NCI-H2196 (cell line): Measurements from ENCODE around the gene OR2T35.
"Not testable (repeated sequence)": the region's sequence is repeated elsewhere in the genome, so short reads cannot be mapped to it uniquely, and the experiment has no call there.

Experiments used
- DNase-seq: peaks from one replicate; lab custom pipeline; 2025; ENCODE audit not compliant: unreplicated experiment; lab: John Stamatoyannopoulos, UW

Gene OR2T35

DNA sequence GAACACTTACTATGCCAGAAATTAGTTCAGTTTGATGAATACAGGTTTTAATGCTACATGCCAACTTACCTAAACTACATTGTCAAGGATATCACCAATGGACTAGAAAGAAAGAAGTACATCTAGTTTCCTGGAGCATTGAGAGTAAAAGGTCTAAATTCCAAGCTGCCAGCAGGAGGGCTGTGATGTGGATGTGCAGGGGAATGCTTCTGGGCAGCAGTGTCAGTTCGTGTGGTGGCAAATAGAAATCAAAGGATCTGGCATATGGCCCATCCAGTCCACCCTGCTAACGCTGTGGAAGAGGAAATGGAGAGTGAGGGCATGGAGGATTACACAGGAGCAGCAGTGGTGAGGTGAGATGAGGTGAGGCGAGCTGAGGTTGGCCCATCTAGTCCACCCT is at the start of gene OR2T35:
OR2T35 (minus strand) TSS at position 101 of the 400 bp plus-strand sequence. CDS start 6,020 bp downstream, outside the sequence.
- not testable (repeated sequence) for DNase-seq

DNA sequence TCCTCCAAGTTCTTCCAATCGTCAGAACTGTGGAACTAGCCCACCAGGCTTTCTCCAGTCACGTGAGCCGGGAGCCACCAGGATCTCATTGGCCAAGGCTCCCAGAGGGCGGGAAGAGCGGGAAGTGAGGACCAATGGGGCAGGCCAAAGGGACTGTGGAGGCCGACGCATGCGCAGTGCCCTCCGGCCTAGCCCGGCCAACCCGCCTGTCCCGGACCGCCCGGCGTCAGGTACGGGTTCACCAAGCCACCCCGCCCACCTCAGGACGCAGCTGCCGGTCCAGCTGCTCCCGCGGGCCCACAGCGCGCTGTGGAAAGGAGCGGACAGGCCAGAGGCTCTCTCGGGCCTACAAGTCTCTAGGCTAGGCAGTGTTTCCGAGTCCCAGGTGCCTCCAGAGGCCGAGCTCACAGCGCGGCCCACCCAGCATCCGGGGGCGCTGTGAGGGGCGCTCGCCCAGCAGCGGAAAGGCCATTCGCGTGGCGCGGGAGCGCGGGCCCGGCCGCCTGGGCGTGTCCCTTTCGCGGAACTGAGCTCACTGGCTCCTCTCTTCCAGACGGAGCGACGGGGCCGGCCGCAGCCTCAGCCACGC is 46.6 kb upstream of the OR2T35 start:
- DNase-seq, result no peak

DNA sequence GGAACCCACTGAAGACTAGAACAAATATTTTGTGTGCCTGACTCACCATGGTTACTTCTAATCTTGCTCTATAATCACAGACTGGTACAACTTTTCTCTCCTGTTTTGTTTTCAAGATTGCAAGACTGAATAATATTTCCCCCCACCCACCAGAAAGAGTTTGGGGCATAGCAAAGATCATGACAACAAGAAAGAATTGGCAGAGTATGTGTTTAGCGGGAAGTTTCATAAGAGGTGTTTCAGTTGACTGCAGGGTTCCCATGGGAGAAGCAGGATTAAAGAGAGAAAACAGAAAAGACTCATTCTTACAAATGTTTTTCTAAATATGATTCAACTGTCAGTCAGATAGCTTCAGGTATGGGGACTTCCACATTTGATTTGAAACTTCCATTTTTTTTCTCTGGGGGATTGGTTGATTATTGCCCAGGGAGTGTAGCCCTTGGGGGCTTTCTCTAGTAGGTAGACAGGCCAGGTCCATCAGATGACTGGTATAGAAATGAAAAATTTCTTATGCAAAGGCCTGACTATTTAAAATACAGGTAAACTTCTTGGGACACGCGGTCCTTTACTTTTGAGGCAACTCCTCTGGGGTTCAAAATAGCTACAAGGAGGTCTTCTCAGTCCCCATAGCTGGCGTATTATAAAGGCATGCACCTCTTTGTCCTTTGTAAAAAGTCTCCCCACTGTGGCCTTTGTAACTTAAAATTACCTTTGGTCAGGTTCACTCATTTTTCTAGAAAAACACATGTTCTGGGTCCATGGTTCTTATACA is 43.6 kb upstream of the OR2T35 start:
- DNase-seq, result no peak

- no peak for DNase-seq
Observed at GRCh38 chr1:248686815-248687214, 41.7 kb upstream of the OR2T35 start.

- no peak for DNase-seq
Observed at GRCh38 chr1:248681651-248682050, 36.6 kb upstream of the OR2T35 start.

DNA sequence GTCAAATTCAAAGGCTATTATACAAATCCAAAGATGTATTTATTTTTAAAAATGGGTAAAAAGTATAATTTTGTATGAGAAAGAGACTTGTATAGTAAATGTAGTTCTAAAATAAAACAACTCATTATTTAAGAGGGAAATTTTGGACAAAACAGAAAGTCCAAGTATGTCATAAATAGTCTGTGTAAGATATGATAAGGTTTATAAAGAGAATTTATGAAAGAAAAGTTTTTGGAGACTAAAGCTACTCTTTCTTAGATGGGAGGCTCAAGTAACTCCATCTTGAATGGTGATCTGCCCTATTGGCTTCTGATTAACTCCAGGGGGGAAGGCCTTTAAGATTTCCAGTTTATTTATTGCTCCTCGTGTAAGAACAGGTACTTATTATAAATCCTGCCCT is 24.9 kb upstream of the OR2T35 start:
- DNase-seq, result no peak

- not testable (repeated sequence) for DNase-seq
Observed at GRCh38 chr1:248663453-248664328, 18.6 kb upstream of the OR2T35 start.

GRCh38 chr1:248656797-248657196 is 11.7 kb upstream of the OR2T35 start:
- DNase-seq, result not testable (repeated sequence)

GRCh38 chr1:248655354-248655753 is 10.3 kb upstream of the OR2T35 start, which contains the start of gene OR2T27:
OR2T27 (minus strand) TSS chr1:248655528; CDS start chr1:248650884, 4,644 bp downstream.
- not testable (repeated sequence) for DNase-seq

- DNase-seq, result not testable (repeated sequence)
Observed at GRCh38 chr1:248648770-248649536, 3.9 kb upstream of the OR2T35 start.

DNA sequence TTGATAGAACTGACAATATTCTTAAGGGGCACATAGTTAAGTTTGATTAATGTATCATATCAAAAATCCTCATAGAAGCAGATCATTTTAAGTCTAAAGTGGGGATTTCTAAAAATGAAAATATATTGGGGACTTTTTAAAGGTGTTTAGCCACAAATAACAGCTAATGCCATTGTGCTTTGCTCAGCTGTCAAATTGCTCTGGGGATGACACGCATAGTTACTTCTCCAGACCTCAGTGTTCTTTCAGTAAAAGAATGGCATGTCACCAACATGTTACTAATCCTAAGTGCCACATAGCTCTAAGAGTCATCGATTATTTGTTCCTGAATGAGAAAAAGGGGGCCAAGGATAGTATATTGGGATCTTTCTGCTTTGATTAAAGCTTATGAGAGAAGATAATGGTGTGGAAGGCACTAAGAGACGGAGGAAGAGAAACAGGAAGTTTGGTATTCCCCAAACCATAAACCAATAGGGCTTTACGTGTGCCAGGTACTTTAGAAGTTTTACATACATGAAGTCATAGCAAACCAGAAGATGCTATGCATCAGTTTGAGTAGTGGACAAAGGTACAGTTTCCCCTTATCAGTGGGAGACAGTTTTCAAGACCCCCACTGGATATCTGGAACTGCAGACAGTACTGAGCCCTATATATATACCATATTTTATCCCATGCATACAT is 2.0 kb downstream of the OR2T35 start:
- not testable (repeated sequence) for DNase-seq

DNA sequence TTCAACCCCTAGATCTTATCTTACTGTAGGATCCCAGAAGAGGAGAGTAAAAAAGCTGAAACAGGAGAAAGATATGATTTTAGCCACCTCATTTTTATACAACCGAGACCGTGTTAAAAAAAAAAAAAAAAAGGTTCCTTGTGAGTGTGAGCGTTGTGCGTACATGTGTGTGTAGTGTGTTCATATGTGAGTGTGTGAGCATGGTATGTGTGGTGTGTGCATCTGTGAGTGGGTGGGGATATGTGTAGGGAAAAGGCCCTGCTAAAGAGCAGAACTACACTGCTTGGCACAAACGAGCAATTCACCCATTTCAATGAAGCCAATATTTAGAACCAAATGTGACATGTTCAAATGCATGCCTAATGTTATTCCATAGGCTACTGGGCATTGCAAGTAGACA is 3.5 kb downstream of the OR2T35 start:
- not testable (repeated sequence) for DNase-seq

DNA sequence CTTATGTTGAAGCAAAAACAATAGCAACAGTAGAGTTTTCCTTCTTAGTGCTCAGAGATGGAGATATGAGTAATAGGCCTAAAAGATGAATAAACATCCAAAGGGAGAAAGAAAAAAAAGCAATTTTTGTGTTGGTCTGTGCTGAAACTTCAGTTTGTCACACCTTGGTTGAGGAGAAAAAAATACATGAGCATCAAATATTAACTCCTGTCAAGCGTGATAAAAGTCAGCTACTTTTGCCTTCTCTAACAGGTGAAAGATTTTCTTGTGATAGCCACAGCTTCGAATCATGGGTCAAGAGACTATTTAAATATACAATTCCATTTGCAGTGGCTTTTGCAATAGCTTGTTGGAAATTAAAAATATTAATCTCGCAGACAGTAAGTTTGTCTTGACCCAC is 4.2 kb downstream of the OR2T35 start:
- not testable (repeated sequence) for DNase-seq

- DNase-seq, result not testable (repeated sequence)
Observed at GRCh38 chr1:248639652-248640051, 5.4 kb downstream of the OR2T35 start.

GRCh38 chr1:248636612-248637011 is 8.5 kb downstream of the OR2T35 start:
- DNase-seq, result not testable (repeated sequence)

DNA sequence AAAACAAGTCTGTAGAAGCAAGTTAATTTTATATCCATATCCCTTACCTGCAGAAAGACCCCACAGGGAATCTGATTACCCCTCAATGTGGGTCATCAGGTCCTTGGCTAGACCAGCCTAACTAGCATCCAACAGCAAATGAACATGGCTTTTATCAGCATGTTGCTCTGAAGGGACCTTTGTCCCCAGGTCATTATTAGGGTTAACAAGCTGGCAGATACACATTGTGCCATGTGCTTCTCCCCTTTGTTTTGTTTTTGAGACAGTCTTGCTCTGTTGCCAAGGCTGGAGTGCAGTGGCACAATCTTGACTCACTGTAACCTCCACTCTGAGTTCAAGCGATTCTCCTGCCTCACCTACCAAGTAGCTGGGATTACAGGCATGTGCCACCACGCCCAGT is 10.1 kb downstream of the OR2T35 start, which contains the start of gene OR2T11:
OR2T11 (minus strand) TSS at position 101 of the 400 bp plus-strand sequence. CDS start 7,963 bp downstream, outside the sequence.
- not testable (repeated sequence) for DNase-seq

DNA sequence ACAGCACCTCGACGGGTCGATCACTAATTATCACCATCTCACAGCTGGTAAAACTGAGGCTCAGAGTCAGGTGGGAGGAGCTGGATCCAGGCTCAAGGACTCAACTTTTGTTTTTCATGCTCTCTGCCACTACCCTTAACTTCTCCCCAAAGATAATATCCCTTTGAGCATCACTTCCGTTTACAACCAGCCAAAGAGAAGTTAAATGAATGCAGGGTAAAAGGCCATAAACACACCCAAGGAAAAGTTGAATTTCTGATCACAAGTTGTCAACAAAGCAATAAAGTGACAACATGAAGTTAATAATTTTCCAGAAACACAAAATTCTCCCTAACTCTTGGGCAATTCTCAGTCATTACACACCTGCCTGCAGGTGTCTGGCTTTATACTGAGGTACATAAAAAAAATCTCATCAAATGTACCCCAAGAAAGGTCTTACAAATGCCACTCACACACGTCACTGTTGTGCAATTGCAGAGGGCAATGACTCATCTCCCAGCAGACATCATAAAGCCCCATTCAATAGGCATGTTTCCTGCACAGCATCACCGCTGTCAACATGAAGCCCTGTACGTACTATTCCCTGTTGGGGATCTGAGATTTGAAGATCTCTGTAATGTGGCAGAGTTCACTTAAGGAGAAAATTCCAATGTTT is 13.6 kb downstream of the OR2T35 start:
- no peak for DNase-seq

- DNase-seq, result no peak
Observed at GRCh38 chr1:248630551-248630950, 14.5 kb downstream of the OR2T35 start.
